Spleen (tissue), 11 donors: Measurements from ENCODE around the gene HEMK1. TPM values are rescaled to one million over a fixed set of nuclear protein-coding genes. Genes with fewer than 3 reads are reported as not detected.

Experiments
- DNase-seq: peaks from one replicate; pipeline ENCODE4 v3.0.0-alpha.2; 2020
- H3K27ac ChIP-seq, 8 donors: fragments of 200-600 bp; sonication (generic) in 7 of 8; 1 replicate in 4 of 8; 2 replicates in 4 of 8; pipeline versions ENCODE4 v1.5.0 to v1.8.0; 2016 to 2021; ENCODE audit warnings: inconsistent platforms in 4 of 8, mild to moderate bottlenecking in 4 of 8, moderate library complexity in 1 of 8
- H3K27me3 ChIP-seq, 7 donors: fragments of 200-600 bp; sonication (generic) in 6 of 7; replicated peaks in 1 of 7; 1 replicate in 4 of 7; 2 replicates in 3 of 7; pipeline versions ENCODE4 v1.5.0 to v1.8.0; 2016 to 2021; ENCODE audit warnings: inconsistent platforms in 3 of 7, mild to moderate bottlenecking in 1 of 7
- H3K36me3 ChIP-seq, 6 donors: fragments of 200-600 bp; sonication (generic) in 5 of 6; 1 replicate in 4 of 6; 2 replicates in 2 of 6; pipeline versions ENCODE4 v1.5.0 to v1.8.0; 2016 to 2021; ENCODE audit warnings: inconsistent platforms in 2 of 6
- H3K4me1 ChIP-seq, 6 donors: fragments of 200-600 bp; sonication (generic) in 5 of 6; 1 replicate in 3 of 6; 2 replicates in 3 of 6; pipeline versions ENCODE4 v1.5.0 to v1.8.0; 2016 to 2021; ENCODE audit warnings: inconsistent platforms in 3 of 6
- H3K4me3 ChIP-seq, 8 donors: fragments of 200-600 bp; sonication (generic) in 7 of 8; 1 replicate in 4 of 8; 2 replicates in 4 of 8; pipeline versions ENCODE4 v1.5.0 to v1.8.0; 2016 to 2021; ENCODE audit warnings: inconsistent platforms in 4 of 8, mild to moderate bottlenecking in 4 of 8, moderate library complexity in 2 of 8
- H3K9me3 ChIP-seq, 8 donors: fragments of 200-600 bp; sonication (generic) in 7 of 8; 1 replicate in 4 of 8; 2 replicates in 4 of 8; pipeline versions ENCODE4 v1.5.0 to v1.8.0; 2016 to 2021; ENCODE audit warnings: inconsistent platforms in 4 of 8
- POLR2A ChIP-seq, 3 donors: fragments of 450-650 bp; IDR thresholded peaks; one replicate each; pipeline ENCODE4 v1.5.1; 2017; ENCODE audit warnings: antibody characterized with exemption in 3 of 3, mild to moderate bottlenecking in 1 of 3
- POLR2AphosphoS5 ChIP-seq, 3 donors: sonication (generic); formaldehyde crosslinking; IDR thresholded peaks; one replicate each; pipeline ENCODE4 v1.5.1; 2017; ENCODE audit warnings: antibody characterized with exemption in 3 of 3
- WGBS, 5 donors: extraction: QIAGEN DNeasy Blood & Tissue Kit in 3 of 5; methylation state at CpG; one replicate each; pipeline versions ENCODE4 v1.1.5 to v1.1.7; 2013 to 2018; 5-methylcytosine and 5-hydroxymethylcytosine counted together
- intact Hi-C: fragments of 100-400 bp; cut with DNase I; formaldehyde crosslinking; loops from one replicate; pipeline ENCODE4 v1.15.0; 2023; ENCODE audit warnings: low total_unique reads
- polyA plus RNA-seq, 3 donors: library from polyadenylated mRNA; stranded (reverse); fragments of 200-250 nt; gene quantifications; one replicate each; pipeline ENCODE4 v1.2.1, GENCODE V29; 2013
- total RNA-seq, 7 donors: library from RNA; depleted of rRNA in 3 of 7; stranded (reverse); fragments of >200 nt in 3 of 7; fragmentation: NEBNext Ultra II Directional in 4 of 7; extraction: Animal tissue kit (Norgen Biotek cat#: 25700) in 4 of 7; gene quantifications; one replicate each; pipeline versions ENCODE4 v1.1.0 to v1.2.1, GENCODE V29; 2016 to 2021
- TF ChIP-seq, protein P1 (sequence below), 11 experiments: fragments of 200-600 bp in 7 of 11; fragments of 450-650 bp in 4 of 11; sonication (generic) in 4 of 11; IDR thresholded peaks in 8 of 11; conservative IDR thresholded peaks in 3 of 11; 1 replicate in 7 of 11; 2 replicates in 4 of 11; pipeline versions ENCODE4 v1.4.0 to v1.8.0; 2016 to 2021; ENCODE audit warnings: antibody characterized with exemption in 11 of 11, inconsistent platforms in 4 of 11, mild to moderate bottlenecking in 1 of 11
- donor health status: healthy with polysubstance abuse.
- donor health status: DM: no; HTN: no; CAD: no; lungs with moderate emphysema.
- donor health status: DM: no; HTN: no; CAD: no.
- donor health status: Bipolar disorder and iron deficiency.
- donor health status: healthy.
- donor health status: DM: no; HTN: no; CAD: no.
- donor health status: DM: yes; HTN: yes; CAD: no.

The HEMK1 gene
- total and polyA plus RNA-seq, 10 donors: 7.6 to 45.2 (median 20.8) TPM

DNA sequence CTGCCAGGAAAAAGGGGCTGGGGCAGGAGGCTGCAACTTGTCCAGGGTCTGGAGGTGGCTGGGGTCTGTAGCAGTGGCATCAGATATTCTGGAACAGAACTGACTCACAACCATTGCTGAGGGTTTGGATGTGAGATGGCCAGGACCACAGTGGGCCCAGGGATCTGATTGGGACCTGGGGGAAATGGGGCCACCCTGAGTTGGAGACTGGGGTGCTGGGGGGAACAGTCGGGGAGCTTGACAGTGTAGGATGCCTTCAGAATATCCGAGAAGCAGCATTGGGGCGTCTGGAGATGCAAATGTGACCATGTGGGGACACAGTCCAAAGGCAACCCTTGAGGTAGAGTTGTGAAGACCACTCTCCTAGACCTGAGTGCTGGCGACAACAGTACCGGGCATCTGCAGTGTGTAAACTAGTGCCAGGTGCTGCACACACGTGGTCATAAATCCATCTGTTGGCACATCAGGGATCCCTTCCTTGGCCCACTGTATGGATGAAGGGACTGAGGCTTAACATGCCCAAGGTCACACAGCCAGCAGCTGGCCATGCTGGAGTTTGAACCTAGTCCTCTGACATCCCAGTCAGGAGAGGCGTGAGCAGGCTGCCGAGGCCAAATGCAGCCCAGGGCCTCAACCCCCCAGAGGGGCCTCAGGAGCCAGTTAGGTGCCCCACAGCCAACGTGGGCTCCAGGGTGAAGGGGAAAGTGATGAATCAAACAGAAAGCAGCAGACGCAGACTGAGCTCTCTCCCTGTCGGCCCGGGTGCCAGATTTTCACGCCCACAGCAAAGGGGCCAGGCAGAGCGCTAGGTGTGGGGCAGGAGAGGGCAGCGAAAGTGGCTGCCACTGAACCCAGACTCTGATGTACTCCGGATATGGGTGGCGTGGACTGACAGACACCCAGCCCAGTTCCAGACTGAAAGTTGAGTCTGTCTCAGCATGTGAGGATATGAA is 18.8 kb downstream of the HEMK1 start:
- DNase-seq: no peak
- WGBS, 5 donors: 45 to 60% (median 52%) methylated on average over 15 to 17 of the region's 17 CpGs
- TF ChIP-seq, protein P1, sequence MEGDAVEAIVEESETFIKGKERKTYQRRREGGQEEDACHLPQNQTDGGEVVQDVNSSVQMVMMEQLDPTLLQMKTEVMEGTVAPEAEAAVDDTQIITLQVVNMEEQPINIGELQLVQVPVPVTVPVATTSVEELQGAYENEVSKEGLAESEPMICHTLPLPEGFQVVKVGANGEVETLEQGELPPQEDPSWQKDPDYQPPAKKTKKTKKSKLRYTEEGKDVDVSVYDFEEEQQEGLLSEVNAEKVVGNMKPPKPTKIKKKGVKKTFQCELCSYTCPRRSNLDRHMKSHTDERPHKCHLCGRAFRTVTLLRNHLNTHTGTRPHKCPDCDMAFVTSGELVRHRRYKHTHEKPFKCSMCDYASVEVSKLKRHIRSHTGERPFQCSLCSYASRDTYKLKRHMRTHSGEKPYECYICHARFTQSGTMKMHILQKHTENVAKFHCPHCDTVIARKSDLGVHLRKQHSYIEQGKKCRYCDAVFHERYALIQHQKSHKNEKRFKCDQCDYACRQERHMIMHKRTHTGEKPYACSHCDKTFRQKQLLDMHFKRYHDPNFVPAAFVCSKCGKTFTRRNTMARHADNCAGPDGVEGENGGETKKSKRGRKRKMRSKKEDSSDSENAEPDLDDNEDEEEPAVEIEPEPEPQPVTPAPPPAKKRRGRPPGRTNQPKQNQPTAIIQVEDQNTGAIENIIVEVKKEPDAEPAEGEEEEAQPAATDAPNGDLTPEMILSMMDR (IDR thresholded peaks at IDR 0.05 in 8 of 11, conservative IDR thresholded peaks at IDR 0.05 in 3 of 11): no peak
- TF ChIP-seq POLR2A (IDR thresholded peaks at IDR 0.05): no peak
- peak in 2 of 3 donors; percentile 28 to 57 for TF ChIP-seq POLR2AphosphoS5 (IDR thresholded peaks at IDR 0.05)

DNA sequence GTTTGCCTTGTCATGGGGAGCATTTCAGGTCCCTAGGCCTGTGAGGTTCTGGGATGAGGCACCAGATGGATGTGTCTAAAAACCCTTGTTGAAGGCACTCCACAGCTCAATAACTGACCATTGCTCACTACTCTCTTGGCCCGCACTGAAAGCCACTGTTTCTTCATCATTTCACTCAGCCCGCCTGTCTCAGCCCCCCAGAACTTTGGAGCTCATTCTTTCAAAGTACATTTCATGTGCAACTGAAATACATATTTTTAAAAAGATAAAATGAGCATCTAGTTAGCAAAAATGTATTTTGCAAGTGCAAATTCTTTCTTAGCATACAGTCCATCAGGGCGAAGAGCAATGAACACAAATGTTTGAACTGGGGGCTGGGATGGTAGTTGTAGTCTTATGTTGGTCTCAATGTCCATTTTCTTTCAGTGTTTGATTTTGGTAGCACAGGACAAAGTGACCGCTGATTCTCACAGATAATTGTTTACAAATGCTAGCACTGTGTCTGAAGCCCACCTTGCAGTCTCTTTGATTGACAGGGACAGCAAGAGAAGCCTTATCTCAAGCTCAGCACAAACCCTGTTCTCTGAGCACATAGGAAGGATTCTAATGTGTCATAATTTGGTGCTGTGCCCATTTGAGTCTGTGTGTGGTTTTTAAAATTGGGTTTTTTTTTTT is 19.6 kb downstream of the HEMK1 start:
- no peaks in the 10 kb centered on the region for H3K27me3 ChIP-seq
- intact Hi-C loops: no loop called here
- H3K4me1 ChIP-seq: peaks cover 5 to 62% (median 42%) of the 10 kb centered on the region in 6 donors
- no peak for DNase-seq
- peaks cover 0 to 10% (median 0%) of the 10 kb centered on the region in 6 donors for H3K36me3 ChIP-seq
- H3K27ac ChIP-seq: peak overlapping the region in 5 of 8 donors; percentile 3 to 62 (median 22)
- no peaks in the 10 kb centered on the region for H3K9me3 ChIP-seq
- WGBS, 5 donors: 77 to 92% (median 85%) methylated on average over 4 of the region's 4 CpGs
- TF ChIP-seq POLR2A (IDR thresholded peaks at IDR 0.05) (no peak), POLR2AphosphoS5 (IDR thresholded peaks at IDR 0.05) (no peak)
- TF ChIP-seq, protein P1 (IDR thresholded peaks at IDR 0.05 in 8 of 11, conservative IDR thresholded peaks at IDR 0.05 in 3 of 11): no peak
- no peak overlapping the region for H3K4me3 ChIP-seq

More for the DNA sequence above, 18.8 kb downstream of the HEMK1 start:
- Histone ChIP-seq H3K36me3 (peaks cover 0 to 13% (median 0%) of the 10 kb centered on the region in 6 donors), H3K9me3 (no peaks in the 10 kb centered on the region), H3K4me1 (peaks cover 5 to 63% (median 42%) of the 10 kb centered on the region in 6 donors), H3K27me3 (no peaks in the 10 kb centered on the region), H3K4me3 (no peak overlapping the region), H3K27ac (peak overlapping the region in 5 of 8 donors; percentile 3 to 62 (median 22))
- intact Hi-C loops: no loop called here

DNA sequence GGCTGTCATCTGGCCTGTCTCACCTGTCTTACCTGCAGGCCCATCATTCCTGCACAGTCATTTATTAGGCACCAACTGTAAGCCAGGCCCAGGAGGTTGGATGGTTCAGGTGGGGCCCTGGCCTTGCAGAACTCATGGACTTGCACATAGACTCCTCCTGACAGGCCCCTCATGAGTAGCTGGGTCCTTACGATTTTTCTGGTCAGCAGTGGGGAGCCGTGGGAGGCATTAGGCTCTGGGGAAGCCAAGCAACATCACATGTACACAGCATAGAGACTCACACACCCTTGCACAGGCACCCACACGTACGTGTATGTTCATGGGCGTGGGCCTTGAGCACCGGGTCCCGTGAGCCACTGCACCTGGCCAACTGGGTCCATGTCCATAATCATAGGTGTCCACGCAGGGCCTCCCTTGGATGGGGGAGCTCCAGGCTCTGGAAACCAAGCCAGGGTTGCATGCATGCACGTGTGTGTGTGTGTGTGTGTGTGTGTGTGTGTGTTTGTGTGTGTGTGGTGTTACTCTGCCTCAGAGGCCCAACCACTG is 21.9 kb downstream of the HEMK1 start:
- no peak for TF ChIP-seq POLR2AphosphoS5 (IDR thresholded peaks at IDR 0.05)
- TF ChIP-seq, protein P1 (IDR thresholded peaks at IDR 0.05 in 8 of 11, conservative IDR thresholded peaks at IDR 0.05 in 3 of 11): peak in 2 of 11 experiments; percentile 3 to 18
- H3K4me3 ChIP-seq: peak overlapping the region in 1 of 8 donors; percentile 58
- H3K4me1 ChIP-seq: peaks cover 5 to 58% (median 42%) of the 10 kb centered on the region in 6 donors
- no peaks in the 10 kb centered on the region for H3K9me3 ChIP-seq
- H3K27ac ChIP-seq: peak overlapping the region; percentile 73 to 98 (median 96)
- intact Hi-C loops: no loop called here
- no peaks in the 10 kb centered on the region for H3K36me3 ChIP-seq
- no peaks in the 10 kb centered on the region for H3K27me3 ChIP-seq
- peak; percentile 80 for DNase-seq
- 38 to 68% (median 58%) methylated on average over 6 to 9 of the region's 9 CpGs for WGBS, 5 donors
